ENCODE measurements around the gene GGCX.
A peak's percentile ranks its signal among the peaks of the same experiment; 100 is the strongest.
"Not testable (repeated sequence)": the region's sequence is repeated elsewhere in the genome, so short reads cannot be mapped to it uniquely, and the experiment has no call there.

The GGCX gene

DNA sequence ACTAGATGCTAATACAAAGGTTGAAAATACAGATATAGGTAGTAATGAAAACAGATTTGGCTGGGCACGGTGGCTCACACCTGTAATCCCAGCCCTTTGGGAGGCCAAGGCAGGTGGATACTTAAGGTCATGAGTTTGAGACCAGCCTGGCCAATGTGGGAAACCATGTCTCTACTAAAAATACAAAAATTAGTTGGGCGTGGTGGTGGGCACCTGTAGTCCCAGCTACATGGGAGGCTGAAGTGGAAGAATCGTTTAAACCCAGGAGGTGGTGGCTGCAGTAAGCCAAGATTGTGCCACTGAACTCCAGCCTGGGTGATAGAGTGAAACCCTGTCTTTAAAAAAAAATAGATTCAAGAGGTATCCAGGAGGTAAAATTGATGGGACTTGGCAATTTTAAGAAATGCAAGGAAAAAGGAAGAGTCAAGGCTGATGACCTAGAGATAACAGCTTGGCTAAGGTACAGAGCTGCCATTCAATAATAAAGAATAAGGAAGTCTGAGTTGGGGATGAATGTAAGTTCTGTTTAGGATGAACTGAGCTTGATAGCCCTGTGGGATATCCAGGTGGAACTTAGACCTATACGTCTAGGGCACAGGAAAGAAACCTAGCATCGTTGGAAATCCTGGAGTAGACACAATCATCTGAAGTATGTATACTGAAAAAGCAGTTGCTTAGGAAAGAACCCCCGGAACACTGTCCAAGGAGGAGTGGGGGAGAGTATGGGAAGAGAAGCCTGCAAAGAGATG lies 13.3 kb downstream of the GGCX start:
- peaks cover 78% of the 10 kb centered on the region for H3K36me3 Mint-ChIP-seq (ENCODE audit: low read depth)
- no peak overlapping the region for H3K4me3 Mint-ChIP-seq
- H3K9me3 Mint-ChIP-seq = no peaks in the 10 kb centered on the region

GRCh38 chr2:85547089-85547858 lies 14.0 kb downstream of the GGCX start:
- H3K4me1 Mint-ChIP-seq = peaks cover 38% of the 10 kb centered on the region
- no peak for TF ChIP-seq CTCF (IDR thresholded peaks at IDR 0.05; ENCODE audit: unreplicated experiment in 3 of 3)

More for the DNA sequence above, 13.3 kb downstream of the GGCX start:
- peak overlapping the region; percentile 37 to 77 (median 73) for H3K27ac Mint-ChIP-seq
- peaks cover 31% of the 10 kb centered on the region for H3K4me1 Mint-ChIP-seq
- H3K27me3 Mint-ChIP-seq (ENCODE audit: low read depth) = no peaks in the 10 kb centered on the region
- TF ChIP-seq CTCF (IDR thresholded peaks at IDR 0.05; ENCODE audit: unreplicated experiment in 3 of 3) = no peak

GRCh38 chr2:85545780-85546240 lies 15.5 kb downstream of the GGCX start:
- H3K4me3 Mint-ChIP-seq = no peak overlapping the region
- H3K4me1 Mint-ChIP-seq = peaks cover 53% of the 10 kb centered on the region
- TF ChIP-seq CTCF (IDR thresholded peaks at IDR 0.05; ENCODE audit: unreplicated experiment in 3 of 3) = no peak
- peaks cover 82% of the 10 kb centered on the region for H3K36me3 Mint-ChIP-seq (ENCODE audit: low read depth)
- H3K9me3 Mint-ChIP-seq = no peaks in the 10 kb centered on the region
- H3K27ac Mint-ChIP-seq = no peak overlapping the region
- H3K27me3 Mint-ChIP-seq (ENCODE audit: low read depth) = no peaks in the 10 kb centered on the region

More at GRCh38 chr2:85547089-85547858, 14.0 kb downstream of the GGCX start:
- no peaks in the 10 kb centered on the region for H3K9me3 Mint-ChIP-seq
- H3K27me3 Mint-ChIP-seq (ENCODE audit: low read depth) = no peaks in the 10 kb centered on the region
- peaks cover 82% of the 10 kb centered on the region for H3K36me3 Mint-ChIP-seq (ENCODE audit: low read depth)
- no peak overlapping the region for H3K4me3 Mint-ChIP-seq
- peak overlapping the region in 2 of 3 experiments; percentile 8 to 18 for H3K27ac Mint-ChIP-seq

DNA sequence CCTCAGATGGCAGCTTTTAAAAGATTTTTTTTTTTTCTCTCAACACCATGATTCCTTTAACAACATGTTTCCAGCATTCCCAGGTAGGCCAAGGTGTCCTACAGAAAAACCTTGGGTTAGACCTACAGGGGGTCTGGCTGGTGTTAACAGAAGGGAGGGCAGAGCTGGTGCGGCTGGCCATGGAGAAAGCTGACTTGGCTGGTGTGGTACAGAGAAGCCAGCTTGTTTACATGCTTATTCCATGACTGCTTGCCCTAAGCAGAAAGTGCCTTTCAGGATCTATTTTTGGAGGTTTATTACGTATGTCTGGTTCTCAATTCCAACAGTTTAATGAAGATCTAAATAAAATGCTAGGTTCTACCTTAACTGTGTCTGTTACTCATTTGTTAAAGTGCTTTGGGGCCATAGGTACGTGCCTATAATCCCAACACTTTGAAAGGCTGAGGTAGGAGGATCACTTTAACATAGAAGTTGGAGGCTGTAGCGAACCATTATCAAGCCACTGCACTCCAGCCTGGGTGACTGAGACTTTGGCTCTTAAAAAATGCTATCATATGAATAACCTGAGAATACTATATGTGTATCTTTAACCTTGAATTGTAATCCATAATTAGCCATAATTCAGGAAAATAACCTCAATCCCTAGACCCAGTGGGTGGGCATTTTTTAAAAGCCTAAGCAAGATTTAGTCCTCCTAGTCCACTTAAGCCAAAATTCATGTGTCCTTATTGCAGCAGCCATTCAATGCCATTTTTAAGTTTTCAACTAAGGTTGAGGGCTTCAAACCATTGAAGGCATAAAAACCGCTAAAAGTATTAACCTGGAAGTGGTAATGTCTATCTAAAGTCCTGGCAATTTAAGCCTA lies 16.1 kb downstream of the GGCX start:
- Mint-ChIP-seq H3K36me3 (ENCODE audit: low read depth) (peaks cover 83% of the 10 kb centered on the region), H3K4me1 (peaks cover 57% of the 10 kb centered on the region)
- not testable (repeated sequence) for H3K27me3 Mint-ChIP-seq (ENCODE audit: low read depth); H3K27ac Mint-ChIP-seq; H3K4me3 Mint-ChIP-seq; H3K9me3 Mint-ChIP-seq

DNA sequence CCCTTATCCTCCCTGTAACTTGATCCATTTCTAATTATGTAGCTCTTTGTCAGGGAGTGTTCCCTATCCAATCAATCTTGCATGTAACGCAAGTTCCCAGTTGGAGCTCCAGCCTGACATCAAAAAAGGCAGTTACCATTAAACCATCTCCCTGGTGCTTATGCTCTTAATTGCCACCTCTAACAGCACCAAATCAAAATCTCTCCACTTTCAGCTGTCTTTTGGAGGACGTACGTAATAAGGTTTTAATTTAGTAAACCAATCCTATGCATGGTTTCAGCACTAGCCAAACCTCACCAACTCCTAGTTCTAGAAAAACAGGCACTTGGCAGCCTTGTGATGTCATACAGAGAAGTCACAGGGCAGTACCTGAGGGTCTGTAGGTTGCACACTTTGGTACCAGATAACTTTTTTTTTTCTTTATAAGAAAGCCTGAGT lies 17.0 kb downstream of the GGCX start:
- Mint-ChIP-seq H3K36me3 (ENCODE audit: low read depth) (peaks cover 79% of the 10 kb centered on the region), H3K27ac (peak overlapping the region; percentile 18 to 76 (median 46)), H3K4me3 (peak overlapping the region; percentile 18 to 47 (median 24)), H3K4me1 (peaks cover 54% of the 10 kb centered on the region)
- not testable (repeated sequence) for H3K9me3 Mint-ChIP-seq; H3K27me3 Mint-ChIP-seq (ENCODE audit: low read depth)

- Mint-ChIP-seq H3K27ac (peak overlapping the region; percentile 11 to 25 (median 21)), H3K27me3 (ENCODE audit: low read depth) (no peaks in the 10 kb centered on the region), H3K9me3 (no peaks in the 10 kb centered on the region), H3K4me3 (peak overlapping the region; percentile 34 to 94 (median 47)), H3K36me3 (ENCODE audit: low read depth) (peaks cover 72% of the 10 kb centered on the region), H3K4me1 (peaks cover 49% of the 10 kb centered on the region)
- no peak for TF ChIP-seq CTCF (IDR thresholded peaks at IDR 0.05; ENCODE audit: unreplicated experiment in 3 of 3)
Measured at GRCh38 chr2:85542777-85543176, 18.5 kb downstream of the GGCX start.

Measured in nephron (organoid).